ENCODE data around the gene DDX24. TPM values are rescaled to one million over a fixed set of nuclear protein-coding genes. Genes with fewer than 3 reads are reported as not detected.

Gene DDX24
- polyA plus RNA-seq, 4 donors, result 154 to 169 (median 159) TPM

DNA sequence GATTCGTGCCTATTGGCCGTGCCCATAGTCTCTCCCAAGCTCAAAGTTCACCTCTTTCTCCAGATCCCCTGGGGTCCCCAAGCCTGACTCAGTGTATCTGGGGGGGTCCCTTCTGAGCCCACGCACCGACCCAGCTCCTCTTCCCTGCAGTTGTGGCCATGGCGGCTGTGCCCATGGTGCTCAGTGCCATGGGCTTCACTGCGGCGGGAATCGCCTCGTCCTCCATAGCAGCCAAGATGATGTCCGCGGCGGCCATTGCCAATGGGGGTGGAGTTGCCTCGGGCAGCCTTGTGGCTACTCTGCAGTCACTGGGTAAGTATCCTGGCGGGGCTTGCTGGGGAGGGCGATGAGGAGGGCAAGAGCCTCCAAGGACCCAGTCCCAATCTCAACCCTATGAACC, 34.6 kb upstream of the DDX24 start:
- DNase-seq (ENCODE audit: low read depth in 4 of 4, low spot score in 3 of 4), result no peak

DNA sequence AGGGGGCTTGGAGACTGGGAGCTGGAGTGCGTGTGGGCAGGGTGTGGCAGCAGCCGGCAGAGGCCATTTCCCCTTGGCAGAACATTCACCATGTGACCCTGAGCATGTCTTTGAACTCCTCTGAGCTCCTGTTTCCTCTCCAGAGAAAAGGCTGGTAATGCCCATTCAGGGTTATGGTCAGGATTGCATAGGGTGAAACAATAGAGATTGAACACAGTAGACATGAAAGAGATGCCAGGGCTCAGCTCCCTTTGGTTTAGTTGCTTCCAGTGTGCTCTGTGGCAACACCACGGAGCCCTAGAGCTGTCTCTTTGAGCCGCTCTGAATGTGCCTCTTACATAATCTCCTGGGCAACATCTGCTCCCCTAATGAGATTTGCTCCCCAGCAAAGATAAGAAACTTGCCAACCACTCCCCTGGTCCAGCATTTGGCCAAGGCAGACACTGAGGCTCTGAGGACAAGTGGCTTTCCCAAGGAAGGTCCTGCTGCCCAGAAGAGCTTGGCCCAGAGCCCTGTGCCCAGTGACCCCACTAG, 34.1 kb upstream of the DDX24 start:
- no peak for DNase-seq (ENCODE audit: low read depth in 4 of 4, low spot score in 3 of 4)

DNA sequence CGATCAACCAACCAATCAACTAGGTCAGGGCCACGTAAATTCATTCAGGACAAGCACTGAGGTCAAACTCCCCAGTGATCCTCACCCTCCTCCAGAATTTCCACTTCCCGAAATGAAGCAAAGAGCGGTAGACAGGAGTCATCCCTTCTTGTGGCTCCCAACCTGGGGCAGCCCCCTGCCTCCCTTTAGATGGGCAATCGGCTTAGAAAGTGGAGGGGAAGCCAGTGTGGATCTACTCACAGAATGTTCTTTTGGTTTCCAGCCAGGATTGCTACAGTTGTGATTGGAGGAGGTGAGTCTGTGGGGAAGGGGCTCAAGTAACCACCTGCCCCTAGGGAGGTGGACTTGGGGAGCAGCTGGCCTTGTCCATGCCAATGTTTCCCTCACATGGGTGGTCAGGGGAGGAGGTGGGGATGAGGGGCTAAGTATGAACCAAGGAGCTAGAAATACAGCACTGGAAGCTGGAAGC, 33.6 kb upstream of the DDX24 start:
- DNase-seq (ENCODE audit: low read depth in 4 of 4, low spot score in 3 of 4), result no peak

GRCh38 chr14:94113908-94114588, 33.0 kb upstream of the DDX24 start:
- DNase-seq (ENCODE audit: low read depth in 4 of 4, low spot score in 3 of 4), result no peak

DNA sequence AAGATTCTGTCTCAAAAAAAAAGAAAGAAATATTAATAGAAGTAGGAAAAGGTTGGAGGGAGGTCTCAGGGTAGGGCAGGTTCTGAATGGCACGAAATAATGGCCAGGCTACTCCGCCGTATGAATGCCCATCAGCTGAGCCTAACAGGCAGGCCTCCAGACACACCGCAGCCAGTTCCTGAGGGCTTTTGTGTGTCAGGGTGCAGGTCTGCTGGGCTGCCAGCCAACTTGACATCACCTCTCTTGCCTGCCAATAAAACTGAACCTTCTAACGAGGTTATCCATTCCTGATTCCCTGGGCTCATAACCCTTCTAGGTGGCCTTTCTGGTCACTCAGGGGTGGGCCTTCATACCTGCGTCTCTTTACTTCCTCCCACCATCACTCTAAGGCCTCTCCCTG, 32.5 kb upstream of the DDX24 start:
- no peak for DNase-seq (ENCODE audit: low read depth in 4 of 4, low spot score in 3 of 4)

GRCh38 chr14:94113073-94113472, 32.1 kb upstream of the DDX24 start:
- DNase-seq (ENCODE audit: low read depth in 4 of 4, low spot score in 3 of 4), result no peak

GRCh38 chr14:94112513-94113063, 31.6 kb upstream of the DDX24 start:
- no peak for DNase-seq (ENCODE audit: low read depth in 4 of 4, low spot score in 3 of 4)

GRCh38 chr14:94111276-94112095, 30.5 kb upstream of the DDX24 start:
- no peak for DNase-seq (ENCODE audit: low read depth in 4 of 4, low spot score in 3 of 4)

- DNase-seq (ENCODE audit: low read depth in 4 of 4, low spot score in 3 of 4), result no peak
These were observed 29.7 kb upstream of the DDX24 start, which contains the start of gene IFI27 for GRCh38 chr14:94110552-94111181. Gene IFI27, plus strand, starts transcription at chr14:94110736.

DNA sequence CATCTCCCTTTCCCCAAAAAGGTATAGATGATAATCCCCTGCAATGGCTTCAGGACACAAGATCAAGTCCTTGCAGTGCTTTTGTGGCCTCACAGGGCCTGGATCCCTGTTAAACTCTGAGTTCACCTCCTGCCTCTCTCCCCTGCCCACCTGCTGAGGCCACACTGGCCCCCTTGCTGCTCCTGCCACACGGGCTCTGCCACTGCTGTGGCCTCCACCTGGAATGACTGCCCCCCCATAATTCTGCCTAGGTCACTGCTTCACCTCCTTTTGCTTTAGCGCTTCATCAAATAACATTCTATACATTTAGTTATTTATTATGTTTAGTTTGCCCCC, 28.9 kb upstream of the DDX24 start:
- DNase-seq (ENCODE audit: low read depth in 4 of 4, low spot score in 3 of 4), result no peak

- DNase-seq (ENCODE audit: low read depth in 4 of 4, low spot score in 3 of 4), result no peak
These were observed 23.7 kb upstream of the DDX24 start for GRCh38 chr14:94104731-94105130.

GRCh38 chr14:94103554-94104150, 22.6 kb upstream of the DDX24 start:
- no peak for DNase-seq (ENCODE audit: low read depth in 4 of 4, low spot score in 3 of 4)

- no peak for DNase-seq (ENCODE audit: low read depth in 4 of 4, low spot score in 3 of 4)
These were observed 21.9 kb upstream of the DDX24 start for GRCh38 chr14:94102768-94103482.

- no peak for DNase-seq (ENCODE audit: low read depth in 4 of 4, low spot score in 3 of 4)
These were observed 20.7 kb upstream of the DDX24 start for GRCh38 chr14:94101748-94102147.

- DNase-seq (ENCODE audit: low read depth in 4 of 4, low spot score in 3 of 4), result no peak
These were observed 19.8 kb upstream of the DDX24 start for GRCh38 chr14:94100847-94101246.

- DNase-seq (ENCODE audit: low read depth in 4 of 4, low spot score in 3 of 4), result no peak
These were observed 18.0 kb upstream of the DDX24 start for GRCh38 chr14:94099006-94099405.

DNA sequence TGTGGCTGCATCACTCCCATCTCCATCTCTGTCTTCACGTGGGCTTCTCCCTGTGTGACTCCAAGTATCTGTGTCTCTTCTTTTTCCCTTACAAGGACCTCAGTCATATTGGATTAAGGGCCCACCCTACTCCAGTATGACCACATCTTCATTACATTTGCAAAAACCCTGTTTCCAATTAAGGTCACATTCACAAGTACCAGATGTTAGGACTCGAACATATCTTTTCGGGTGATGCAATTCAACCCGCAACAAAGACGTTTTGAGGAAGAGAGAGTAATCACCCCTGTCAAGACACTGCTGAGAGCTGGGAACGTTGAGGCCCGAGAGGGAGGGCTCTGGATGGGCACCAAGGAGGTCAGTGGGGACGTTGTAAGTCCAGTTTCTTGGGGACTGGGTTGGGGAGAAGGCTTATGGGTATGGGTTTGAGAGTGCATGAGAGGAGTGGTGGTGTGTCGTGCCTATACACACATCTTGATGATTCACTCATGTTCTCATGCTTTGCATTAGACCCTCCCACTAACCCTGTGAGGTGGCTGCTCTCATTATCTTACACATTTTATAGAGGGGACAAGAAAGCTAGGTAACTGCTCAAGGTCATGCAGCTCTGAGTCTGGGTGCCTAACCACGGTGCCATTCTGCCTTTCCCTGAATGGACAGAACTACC, 17.5 kb upstream of the DDX24 start:
- no peak for DNase-seq (ENCODE audit: low read depth in 4 of 4, low spot score in 3 of 4)

DNA sequence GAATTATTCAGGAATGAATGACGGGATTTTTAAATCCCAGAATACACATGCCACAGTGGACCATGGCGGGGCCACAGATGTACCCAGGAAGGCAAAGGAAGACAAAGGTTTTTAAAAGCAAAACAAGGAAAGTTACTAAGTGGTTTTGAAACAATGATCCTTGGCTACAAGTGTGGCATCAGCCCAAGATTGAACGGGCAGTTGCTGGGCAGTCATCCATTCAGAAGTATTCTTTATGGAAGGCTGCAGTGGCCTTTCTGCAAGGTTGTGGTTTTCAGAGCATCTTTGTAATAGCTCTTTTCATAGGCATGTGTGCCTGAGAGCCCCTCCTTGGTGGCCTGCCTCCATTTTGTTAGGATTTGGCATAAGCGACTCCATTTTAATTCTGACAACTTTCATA, 16.1 kb upstream of the DDX24 start:
- DNase-seq (ENCODE audit: low read depth in 4 of 4, low spot score in 3 of 4), result no peak

DNA sequence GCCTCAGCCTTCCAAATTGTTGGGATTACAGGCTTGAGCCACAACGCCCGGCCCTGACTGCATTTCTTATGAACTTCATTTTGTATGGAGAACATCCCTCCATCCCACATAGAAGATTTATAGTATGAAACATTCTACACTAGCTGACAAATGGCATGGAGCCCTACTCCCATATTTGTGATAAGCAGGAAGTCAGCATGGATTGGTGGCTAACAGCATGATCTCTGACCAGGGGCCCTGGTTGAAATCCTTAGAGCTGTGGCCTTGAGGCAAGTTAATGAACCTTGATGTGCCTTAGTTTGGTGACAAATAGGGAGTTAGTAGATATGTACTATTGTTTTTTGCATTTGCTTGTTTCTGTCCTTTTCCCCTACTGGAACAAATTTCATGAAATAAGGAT, 12.4 kb upstream of the DDX24 start:
- DNase-seq (ENCODE audit: low read depth in 4 of 4, low spot score in 3 of 4), result no peak

- DNase-seq (ENCODE audit: low read depth in 4 of 4, low spot score in 3 of 4), result no peak
These were observed 8.5 kb upstream of the DDX24 start for GRCh38 chr14:94089479-94089878.

Data from right renal pelvis (tissue), 4 donors.